Measurements from ENCODE around the gene ANXA7.

DNA sequence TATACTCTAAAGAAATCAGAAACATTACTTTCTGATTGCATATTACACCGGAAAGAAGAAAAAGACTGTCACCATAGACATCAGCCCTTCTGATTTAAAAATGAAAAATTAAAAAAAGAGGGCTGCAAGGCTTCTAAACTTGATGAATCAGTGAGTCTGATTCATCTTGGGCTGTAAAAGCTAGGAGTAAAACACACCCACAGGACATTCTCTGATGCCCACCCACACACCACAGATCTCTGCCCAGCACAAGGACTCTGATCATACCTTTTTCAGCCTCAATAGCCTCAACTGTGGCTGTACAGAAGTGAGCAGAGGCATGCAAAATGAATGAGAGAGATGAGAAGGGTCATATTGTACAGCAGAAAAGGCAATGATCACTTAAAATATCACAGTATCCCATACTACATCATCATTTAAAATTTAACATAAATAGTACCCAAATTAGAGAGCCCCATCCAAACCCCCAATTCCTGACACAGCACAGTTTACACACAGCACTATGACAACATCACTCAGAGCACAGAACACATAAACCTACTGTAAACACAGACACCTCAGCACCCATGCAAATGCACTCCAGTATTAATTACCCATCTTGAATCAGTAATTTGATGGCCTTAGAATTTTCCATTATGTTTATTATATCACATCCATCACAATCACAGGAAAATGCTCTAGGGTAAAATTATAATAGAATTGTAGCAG lies 25.9 kb upstream of the ANXA7 start:
- TF ChIP-seq, protein P1, sequence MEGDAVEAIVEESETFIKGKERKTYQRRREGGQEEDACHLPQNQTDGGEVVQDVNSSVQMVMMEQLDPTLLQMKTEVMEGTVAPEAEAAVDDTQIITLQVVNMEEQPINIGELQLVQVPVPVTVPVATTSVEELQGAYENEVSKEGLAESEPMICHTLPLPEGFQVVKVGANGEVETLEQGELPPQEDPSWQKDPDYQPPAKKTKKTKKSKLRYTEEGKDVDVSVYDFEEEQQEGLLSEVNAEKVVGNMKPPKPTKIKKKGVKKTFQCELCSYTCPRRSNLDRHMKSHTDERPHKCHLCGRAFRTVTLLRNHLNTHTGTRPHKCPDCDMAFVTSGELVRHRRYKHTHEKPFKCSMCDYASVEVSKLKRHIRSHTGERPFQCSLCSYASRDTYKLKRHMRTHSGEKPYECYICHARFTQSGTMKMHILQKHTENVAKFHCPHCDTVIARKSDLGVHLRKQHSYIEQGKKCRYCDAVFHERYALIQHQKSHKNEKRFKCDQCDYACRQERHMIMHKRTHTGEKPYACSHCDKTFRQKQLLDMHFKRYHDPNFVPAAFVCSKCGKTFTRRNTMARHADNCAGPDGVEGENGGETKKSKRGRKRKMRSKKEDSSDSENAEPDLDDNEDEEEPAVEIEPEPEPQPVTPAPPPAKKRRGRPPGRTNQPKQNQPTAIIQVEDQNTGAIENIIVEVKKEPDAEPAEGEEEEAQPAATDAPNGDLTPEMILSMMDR (IDR thresholded peaks at IDR 0.05) = no peak
- no peak for TF ChIP-seq POLR2A (IDR thresholded peaks at IDR 0.05)
